ENCODE measurements around the gene ADAP1.

ADAP1 gene

DNA sequence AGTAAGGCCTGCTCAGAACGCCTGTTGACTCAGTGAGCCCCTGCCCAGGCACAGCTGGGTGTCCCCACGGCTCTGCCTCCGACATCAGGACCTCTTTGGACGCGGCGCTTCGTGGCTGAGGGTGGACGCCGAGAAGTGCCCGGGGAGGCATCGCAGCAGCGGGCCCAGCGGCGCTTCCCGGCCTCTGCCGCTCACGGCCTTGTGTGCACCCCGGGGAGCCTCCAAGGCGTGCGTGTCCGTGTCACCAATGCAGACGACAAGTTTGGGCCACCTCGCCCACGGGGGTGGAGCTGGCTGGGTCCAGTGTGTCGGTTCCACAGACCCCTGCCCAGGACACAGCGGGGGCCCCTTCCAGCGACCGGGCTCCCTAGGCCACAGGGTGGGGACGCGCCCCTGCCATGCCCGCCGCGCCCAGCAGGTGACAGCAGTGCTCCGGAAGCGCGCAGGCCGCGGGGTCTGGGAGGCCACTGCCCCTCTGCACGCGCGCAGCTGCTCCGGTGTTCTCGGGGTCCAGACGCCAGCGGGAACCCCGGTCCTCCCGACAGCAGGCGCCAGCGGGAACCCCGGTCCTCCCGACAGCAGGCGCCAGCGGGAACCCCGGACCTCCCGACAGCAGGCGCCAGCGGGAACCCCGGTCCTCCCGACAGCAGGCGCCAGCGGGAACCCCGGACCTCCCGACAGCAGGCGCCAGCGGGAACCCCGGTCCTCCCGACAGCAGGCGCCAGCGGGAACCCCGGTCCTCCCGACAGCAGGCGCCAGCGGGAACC lies 45.7 kb downstream of the ADAP1 start (continued):
- TF ChIP-seq HIC1 (tag by site-specific recombination; IDR thresholded peaks at IDR 0.05) (peak; percentile 34; the same call in 1 of the 2 replicates), ZBTB48 (tag by site-specific recombination; IDR thresholded peaks at IDR 0.05) (0 out of 2 replicates have a peak, but pooled peaks have one; percentile 43), ZEB2 (tag by site-specific recombination; IDR thresholded peaks at IDR 0.05) (0 out of 2 replicates have a peak, but pooled peaks have one; percentile 30), PATZ1 (tag by site-specific recombination; IDR thresholded peaks at IDR 0.05) (peak; percentile 34; the same call in 1 of the 2 replicates), BCL11B (tag by site-specific recombination; IDR thresholded peaks at IDR 0.05; ENCODE audit: low read depth) (0 out of 2 replicates have a peak, but pooled peaks have one; percentile 16), ZNF335 (tag by site-specific recombination; conservative IDR thresholded peaks at IDR 0.05) (peak; percentile 77; the same call in 1 of the 2 replicates), ZNF2 (tag by site-specific recombination; IDR thresholded peaks at IDR 0.05) (peak; percentile 44; the same call in 1 of the 2 replicates)
- TF ChIP-seq, protein P1, sequence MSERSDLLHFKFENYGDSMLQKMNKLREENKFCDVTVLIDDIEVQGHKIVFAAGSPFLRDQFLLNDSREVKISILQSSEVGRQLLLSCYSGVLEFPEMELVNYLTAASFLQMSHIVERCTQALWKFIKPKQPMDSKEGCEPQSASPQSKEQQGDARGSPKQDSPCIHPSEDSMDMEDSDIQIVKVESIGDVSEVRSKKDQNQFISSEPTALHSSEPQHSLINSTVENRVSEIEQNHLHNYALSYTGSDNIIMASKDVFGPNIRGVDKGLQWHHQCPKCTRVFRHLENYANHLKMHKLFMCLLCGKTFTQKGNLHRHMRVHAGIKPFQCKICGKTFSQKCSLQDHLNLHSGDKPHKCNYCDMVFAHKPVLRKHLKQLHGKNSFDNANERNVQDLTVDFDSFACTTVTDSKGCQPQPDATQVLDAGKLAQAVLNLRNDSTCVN (tag by site-specific recombination; optimal IDR thresholded peaks at IDR 0.05) = peak; percentile 69
- TF ChIP-seq, protein P2, sequence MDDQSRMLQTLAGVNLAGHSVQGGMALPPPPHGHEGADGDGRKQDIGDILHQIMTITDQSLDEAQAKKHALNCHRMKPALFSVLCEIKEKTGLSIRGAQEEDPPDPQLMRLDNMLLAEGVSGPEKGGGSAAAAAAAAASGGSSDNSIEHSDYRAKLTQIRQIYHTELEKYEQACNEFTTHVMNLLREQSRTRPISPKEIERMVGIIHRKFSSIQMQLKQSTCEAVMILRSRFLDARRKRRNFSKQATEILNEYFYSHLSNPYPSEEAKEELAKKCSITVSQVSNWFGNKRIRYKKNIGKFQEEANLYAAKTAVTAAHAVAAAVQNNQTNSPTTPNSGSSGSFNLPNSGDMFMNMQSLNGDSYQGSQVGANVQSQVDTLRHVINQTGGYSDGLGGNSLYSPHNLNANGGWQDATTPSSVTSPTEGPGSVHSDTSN (CRISPR knock-in tag; IDR thresholded peaks at IDR 0.05) = peak; percentile 56; the same call in 1 of the 2 replicates

GRCh38 chr7:908159-908581 lies 46.3 kb downstream of the ADAP1 start:
- H3K9me3 ChIP-seq (ENCODE audit: control insufficient read depth, insufficient read depth, low read depth, low read length) = no peaks in the 10 kb centered on the region
- ChIA-PET POLR2A (no interaction called here), CTCF (interaction anchor here (0.6 to 2.0 kb wide), 5 partner anchors 15 to 275 kb away, joined by 3 to 8 read pairs (median 3); no protein-coding TSS in a partner anchor)
- H3K27ac ChIP-seq (ENCODE audit: extremely low read depth, low read depth, low read length) = no peak overlapping the region
- no peak overlapping the region for H3K4me3 ChIP-seq (ENCODE audit: low read depth, low read length)
- no peaks in the 10 kb centered on the region for H3K36me3 ChIP-seq (ENCODE audit: control insufficient read depth in 2 of 2, insufficient read depth in 1 of 2, low read length in 2 of 2)
- TF ChIP-seq ZNF335 (tag by site-specific recombination; conservative IDR thresholded peaks at IDR 0.05) (0 out of 2 replicates have a peak, but pooled peaks have one; percentile 36), SETDB1 (IDR thresholded peaks at IDR 0.05; ENCODE audit: insufficient read length, low read length) (no peak)
- no peaks in the 10 kb centered on the region; the same call in 1 of the 2 replicates for H3K4me1 ChIP-seq (ENCODE audit: control insufficient read depth, insufficient read depth, low read length)

GRCh38 chr7:907158-907980 lies 47.1 kb downstream of the ADAP1 start:
- ChIA-PET POLR2A (interaction anchor here (0.6 kb wide), 1 partner anchor 94 kb away, joined by 3 read pairs; no protein-coding TSS in a partner anchor), CTCF (interaction anchor here (0.8 to 2.0 kb wide), 4 partner anchors 16 to 270 kb away, joined by 3 to 8 read pairs (median 3); no protein-coding TSS in a partner anchor)
- no peaks in the 10 kb centered on the region; the same call in 1 of the 2 replicates for H3K4me1 ChIP-seq (ENCODE audit: control insufficient read depth, insufficient read depth, low read length)
- 0 out of 2 replicates have a peak overlapping the region, but pooled peaks have one; percentile 9 for H3K27ac ChIP-seq (ENCODE audit: extremely low read depth, low read depth, low read length)
- no peaks in the 10 kb centered on the region for H3K36me3 ChIP-seq (ENCODE audit: control insufficient read depth in 2 of 2, insufficient read depth in 1 of 2, low read length in 2 of 2)
- no peaks in the 10 kb centered on the region for H3K9me3 ChIP-seq (ENCODE audit: control insufficient read depth, insufficient read depth, low read depth, low read length)
- 0 out of 2 replicates have a peak, but pooled peaks have one; percentile 21 for TF ChIP-seq HIC1 (tag by site-specific recombination; IDR thresholded peaks at IDR 0.05)
- TF ChIP-seq ZNF513 (tag by site-specific recombination; IDR thresholded peaks at IDR 0.05) = no peak
- peak; percentile 19; the same call in 1 of the 2 replicates for TF ChIP-seq BCL11A (tag by site-specific recombination; IDR thresholded peaks at IDR 0.05; ENCODE audit: low read depth)
- 0 out of 2 replicates have a peak, but pooled peaks have one; percentile 38 for TF ChIP-seq BCL11B (tag by site-specific recombination; IDR thresholded peaks at IDR 0.05; ENCODE audit: low read depth)
- 0 out of 2 replicates have a peak, but pooled peaks have one; percentile 26 for TF ChIP-seq GLIS2 (tag by site-specific recombination; IDR thresholded peaks at IDR 0.05)
- no peak overlapping the region for H3K4me3 ChIP-seq (ENCODE audit: low read depth, low read length)
